H1 (cell line): ENCODE data around the gene GAS7. TPM values are rescaled to one million over a fixed set of nuclear protein-coding genes. Genes with fewer than 3 reads are reported as not detected.

Experiments
- SP4 ChIP-seq: IDR thresholded peaks from 2 replicates; pipeline ENCODE4 v1.6.1; 2012; ENCODE audit warnings: low read length, inconsistent platforms
- polyA plus RNA-seq, 7 experiments: library from polyadenylated mRNA; depleted of rRNA in 3 of 7; stranded (reverse) in 5 of 7; unstranded in 2 of 7; fragments of >200 nt in 5 of 7; fragments of 200-250 nt in 2 of 7; gene quantifications; 1 replicate in 5 of 7; 2 replicates in 1 of 7; 4 replicates in 1 of 7; pipeline versions ENCODE4 v1.2.1 to v1.2.3, GENCODE V29; 2011 to 2013; ENCODE audit warnings: missing spikeins in 2 of 7, mixed read lengths in 2 of 7
- total RNA-seq: library from RNA; stranded (reverse); fragmentation: NEBNext Ultra II Directional; extraction: Animal tissue kit (Norgen Biotek cat#: 25700); gene quantifications from 2 replicates; pipeline ENCODE4 v1.2.1, GENCODE V29; 2021

Gene GAS7
- total and polyA plus RNA-seq, 2 of the 8 experiments (the other 6 are each of a cell fraction or from before 2014, with no cell fraction given): 5.0 to 14.5 TPM

DNA sequence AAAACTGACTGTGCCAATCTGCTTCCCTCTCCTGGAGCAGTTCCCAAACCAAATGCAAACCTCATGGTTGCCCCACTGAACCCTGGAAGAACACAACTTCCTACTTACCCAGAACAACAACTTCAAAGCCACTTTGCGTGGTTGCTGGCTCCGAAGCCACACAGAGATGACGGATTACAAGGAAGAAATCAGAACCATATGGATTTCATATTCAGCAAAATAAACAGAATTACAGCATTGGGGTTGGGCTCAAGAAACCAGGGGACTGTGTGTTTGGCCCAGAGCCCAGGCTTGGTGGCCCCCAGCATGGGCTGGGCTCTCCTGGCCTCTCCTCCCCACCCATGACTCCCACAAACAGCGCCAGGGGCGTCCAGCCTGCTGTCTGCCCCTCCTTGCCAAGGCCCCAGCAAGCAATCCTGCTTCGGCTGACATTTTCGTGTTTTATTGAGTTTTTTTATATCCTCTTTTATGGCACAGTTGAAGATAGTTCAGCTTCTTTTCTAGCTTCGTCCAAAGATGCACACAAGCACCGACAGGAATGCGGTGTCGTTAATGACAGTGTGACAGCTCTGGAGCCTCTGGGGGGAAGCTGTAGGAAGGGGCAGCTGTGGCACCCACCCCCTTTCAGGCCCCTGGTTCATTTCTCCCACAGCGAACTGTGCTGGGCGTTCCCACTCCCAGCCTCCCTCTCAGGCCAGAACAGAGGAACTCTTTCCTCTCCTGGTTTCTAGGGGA, 137.1 kb downstream of the GAS7 start (continued):
- TF ChIP-seq SP4: no peak
- TF ChIP-seq, all 59 proteins: peak for 0
